ENCODE data around the gene CAMTA1.

DNA sequence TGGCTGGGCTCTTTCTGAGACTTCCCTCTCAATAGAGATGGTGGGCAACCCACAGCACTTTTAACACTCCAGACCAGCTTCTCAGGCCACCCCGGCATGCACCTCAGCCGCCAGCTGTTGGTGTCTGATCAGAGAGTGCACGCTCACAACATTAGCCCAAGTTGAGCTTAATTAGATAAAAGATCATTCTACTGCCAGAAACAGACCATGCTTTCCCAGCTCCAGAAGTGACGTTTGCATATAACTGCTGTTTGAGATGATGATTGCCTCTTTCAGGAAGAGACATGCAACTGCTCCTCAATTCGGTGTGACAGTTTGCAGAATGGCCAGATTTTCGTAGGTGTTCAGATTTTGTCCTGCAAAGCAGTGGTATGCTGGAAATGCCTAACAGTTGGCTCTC, 700.6 kb downstream of the CAMTA1 start:
- TF ChIP-seq CTCF (IDR thresholded peaks at IDR 0.05; ENCODE audit: low read length) (no peak), EZH2phosphoT487 (IDR thresholded peaks at IDR 0.05; ENCODE audit: low read length) (no peak)
